Measurements from ENCODE around the gene XPA. TPM values are rescaled to one million over a fixed set of nuclear protein-coding genes. Genes with fewer than 3 reads are reported as not detected.

Gene XPA
- total and polyA plus RNA-seq, 2 of the 8 experiments (the other 6 are each of a cell fraction or from before 2014, with no cell fraction given), result 0.24 to 2.6 TPM

DNA sequence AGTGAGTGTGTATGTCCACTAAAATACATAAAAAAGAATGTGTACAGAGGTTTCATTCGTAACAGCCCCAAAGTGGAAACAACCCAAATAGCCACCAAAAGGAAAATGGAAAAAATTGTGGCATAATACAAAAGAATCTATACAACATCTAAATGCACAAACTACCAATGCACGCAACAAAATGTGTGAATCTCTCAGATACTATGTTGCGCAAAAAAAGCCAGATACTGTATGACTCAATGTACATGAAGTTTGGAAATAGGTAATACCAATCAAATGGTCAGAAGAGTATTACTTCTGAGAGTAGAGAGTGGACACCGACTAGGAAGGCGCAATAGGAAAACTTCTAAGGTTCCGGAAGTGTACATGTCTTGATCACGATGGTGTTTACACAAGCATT is 2.4 kb downstream of the XPA start (continued):
- TF ChIP-seq, protein P1, sequence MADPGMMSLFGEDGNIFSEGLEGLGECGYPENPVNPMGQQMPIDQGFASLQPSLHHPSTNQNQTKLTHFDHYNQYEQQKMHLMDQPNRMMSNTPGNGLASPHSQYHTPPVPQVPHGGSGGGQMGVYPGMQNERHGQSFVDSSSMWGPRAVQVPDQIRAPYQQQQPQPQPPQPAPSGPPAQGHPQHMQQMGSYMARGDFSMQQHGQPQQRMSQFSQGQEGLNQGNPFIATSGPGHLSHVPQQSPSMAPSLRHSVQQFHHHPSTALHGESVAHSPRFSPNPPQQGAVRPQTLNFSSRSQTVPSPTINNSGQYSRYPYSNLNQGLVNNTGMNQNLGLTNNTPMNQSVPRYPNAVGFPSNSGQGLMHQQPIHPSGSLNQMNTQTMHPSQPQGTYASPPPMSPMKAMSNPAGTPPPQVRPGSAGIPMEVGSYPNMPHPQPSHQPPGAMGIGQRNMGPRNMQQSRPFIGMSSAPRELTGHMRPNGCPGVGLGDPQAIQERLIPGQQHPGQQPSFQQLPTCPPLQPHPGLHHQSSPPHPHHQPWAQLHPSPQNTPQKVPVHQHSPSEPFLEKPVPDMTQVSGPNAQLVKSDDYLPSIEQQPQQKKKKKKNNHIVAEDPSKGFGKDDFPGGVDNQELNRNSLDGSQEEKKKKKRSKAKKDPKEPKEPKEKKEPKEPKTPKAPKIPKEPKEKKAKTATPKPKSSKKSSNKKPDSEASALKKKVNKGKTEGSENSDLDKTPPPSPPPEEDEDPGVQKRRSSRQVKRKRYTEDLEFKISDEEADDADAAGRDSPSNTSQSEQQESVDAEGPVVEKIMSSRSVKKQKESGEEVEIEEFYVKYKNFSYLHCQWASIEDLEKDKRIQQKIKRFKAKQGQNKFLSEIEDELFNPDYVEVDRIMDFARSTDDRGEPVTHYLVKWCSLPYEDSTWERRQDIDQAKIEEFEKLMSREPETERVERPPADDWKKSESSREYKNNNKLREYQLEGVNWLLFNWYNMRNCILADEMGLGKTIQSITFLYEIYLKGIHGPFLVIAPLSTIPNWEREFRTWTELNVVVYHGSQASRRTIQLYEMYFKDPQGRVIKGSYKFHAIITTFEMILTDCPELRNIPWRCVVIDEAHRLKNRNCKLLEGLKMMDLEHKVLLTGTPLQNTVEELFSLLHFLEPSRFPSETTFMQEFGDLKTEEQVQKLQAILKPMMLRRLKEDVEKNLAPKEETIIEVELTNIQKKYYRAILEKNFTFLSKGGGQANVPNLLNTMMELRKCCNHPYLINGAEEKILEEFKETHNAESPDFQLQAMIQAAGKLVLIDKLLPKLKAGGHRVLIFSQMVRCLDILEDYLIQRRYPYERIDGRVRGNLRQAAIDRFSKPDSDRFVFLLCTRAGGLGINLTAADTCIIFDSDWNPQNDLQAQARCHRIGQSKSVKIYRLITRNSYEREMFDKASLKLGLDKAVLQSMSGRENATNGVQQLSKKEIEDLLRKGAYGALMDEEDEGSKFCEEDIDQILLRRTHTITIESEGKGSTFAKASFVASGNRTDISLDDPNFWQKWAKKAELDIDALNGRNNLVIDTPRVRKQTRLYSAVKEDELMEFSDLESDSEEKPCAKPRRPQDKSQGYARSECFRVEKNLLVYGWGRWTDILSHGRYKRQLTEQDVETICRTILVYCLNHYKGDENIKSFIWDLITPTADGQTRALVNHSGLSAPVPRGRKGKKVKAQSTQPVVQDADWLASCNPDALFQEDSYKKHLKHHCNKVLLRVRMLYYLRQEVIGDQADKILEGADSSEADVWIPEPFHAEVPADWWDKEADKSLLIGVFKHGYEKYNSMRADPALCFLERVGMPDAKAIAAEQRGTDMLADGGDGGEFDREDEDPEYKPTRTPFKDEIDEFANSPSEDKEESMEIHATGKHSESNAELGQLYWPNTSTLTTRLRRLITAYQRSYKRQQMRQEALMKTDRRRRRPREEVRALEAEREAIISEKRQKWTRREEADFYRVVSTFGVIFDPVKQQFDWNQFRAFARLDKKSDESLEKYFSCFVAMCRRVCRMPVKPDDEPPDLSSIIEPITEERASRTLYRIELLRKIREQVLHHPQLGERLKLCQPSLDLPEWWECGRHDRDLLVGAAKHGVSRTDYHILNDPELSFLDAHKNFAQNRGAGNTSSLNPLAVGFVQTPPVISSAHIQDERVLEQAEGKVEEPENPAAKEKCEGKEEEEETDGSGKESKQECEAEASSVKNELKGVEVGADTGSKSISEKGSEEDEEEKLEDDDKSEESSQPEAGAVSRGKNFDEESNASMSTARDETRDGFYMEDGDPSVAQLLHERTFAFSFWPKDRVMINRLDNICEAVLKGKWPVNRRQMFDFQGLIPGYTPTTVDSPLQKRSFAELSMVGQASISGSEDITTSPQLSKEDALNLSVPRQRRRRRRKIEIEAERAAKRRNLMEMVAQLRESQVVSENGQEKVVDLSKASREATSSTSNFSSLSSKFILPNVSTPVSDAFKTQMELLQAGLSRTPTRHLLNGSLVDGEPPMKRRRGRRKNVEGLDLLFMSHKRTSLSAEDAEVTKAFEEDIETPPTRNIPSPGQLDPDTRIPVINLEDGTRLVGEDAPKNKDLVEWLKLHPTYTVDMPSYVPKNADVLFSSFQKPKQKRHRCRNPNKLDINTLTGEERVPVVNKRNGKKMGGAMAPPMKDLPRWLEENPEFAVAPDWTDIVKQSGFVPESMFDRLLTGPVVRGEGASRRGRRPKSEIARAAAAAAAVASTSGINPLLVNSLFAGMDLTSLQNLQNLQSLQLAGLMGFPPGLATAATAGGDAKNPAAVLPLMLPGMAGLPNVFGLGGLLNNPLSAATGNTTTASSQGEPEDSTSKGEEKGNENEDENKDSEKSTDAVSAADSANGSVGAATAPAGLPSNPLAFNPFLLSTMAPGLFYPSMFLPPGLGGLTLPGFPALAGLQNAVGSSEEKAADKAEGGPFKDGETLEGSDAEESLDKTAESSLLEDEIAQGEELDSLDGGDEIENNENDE (IDR thresholded peaks at IDR 0.05; ENCODE audit: insufficient replicate concordance, low read length), result no peak
- TF ChIP-seq HDAC6 (IDR thresholded peaks at IDR 0.05; ENCODE audit: low read depth, low read length), result no peak
- TF ChIP-seq, protein P2, sequence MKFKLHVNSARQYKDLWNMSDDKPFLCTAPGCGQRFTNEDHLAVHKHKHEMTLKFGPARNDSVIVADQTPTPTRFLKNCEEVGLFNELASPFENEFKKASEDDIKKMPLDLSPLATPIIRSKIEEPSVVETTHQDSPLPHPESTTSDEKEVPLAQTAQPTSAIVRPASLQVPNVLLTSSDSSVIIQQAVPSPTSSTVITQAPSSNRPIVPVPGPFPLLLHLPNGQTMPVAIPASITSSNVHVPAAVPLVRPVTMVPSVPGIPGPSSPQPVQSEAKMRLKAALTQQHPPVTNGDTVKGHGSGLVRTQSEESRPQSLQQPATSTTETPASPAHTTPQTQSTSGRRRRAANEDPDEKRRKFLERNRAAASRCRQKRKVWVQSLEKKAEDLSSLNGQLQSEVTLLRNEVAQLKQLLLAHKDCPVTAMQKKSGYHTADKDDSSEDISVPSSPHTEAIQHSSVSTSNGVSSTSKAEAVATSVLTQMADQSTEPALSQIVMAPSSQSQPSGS (IDR thresholded peaks at IDR 0.05; ENCODE audit: low read length), result no peak
- no peak for TF ChIP-seq SP4 (IDR thresholded peaks at IDR 0.05; ENCODE audit: low read length)
- TF ChIP-seq CBX8 (IDR thresholded peaks at IDR 0.05; ENCODE audit: borderline replicate concordance, low read depth, low read length), result no peak
- no peak for TF ChIP-seq KDM5A (IDR thresholded peaks at IDR 0.05; ENCODE audit: low read length)
- TF ChIP-seq ZNF274 (IDR thresholded peaks at IDR 0.05; ENCODE audit: borderline replicate concordance, extremely low read depth, low read length), result no peak
- TF ChIP-seq JUND (IDR thresholded peaks at IDR 0.05; ENCODE audit: low read length), result no peak
- TF ChIP-seq SAP30 (IDR thresholded peaks at IDR 0.05; ENCODE audit: insufficient read depth, insufficient replicate concordance, low read length), result no peak
- no peak for TF ChIP-seq TCF12 (IDR thresholded peaks at IDR 0.05; ENCODE audit: low read depth, low read length)
- no peak for TF ChIP-seq FOSL1 (IDR thresholded peaks at IDR 0.05; ENCODE audit: insufficient read depth, low read depth, low read length)
